Measurements from ENCODE around the gene GRB2.

DNA sequence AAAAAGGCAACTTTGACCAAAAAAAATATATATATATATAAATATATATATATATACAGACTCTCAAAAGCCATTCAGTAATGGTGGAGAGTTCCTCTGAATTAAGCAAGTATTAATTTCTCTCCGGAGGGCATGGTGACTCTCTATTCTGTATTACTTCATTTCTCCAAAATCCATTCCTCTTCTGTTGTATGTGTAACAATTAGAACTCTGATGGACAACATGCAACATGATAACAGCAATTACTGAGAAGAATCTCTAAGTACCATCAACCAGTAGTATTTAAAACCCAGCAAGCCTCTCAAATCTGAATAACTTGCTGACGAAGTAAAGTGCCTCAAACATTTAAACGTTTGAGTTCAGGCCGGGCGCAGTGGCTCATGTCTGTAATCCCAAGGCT lies 2.3 kb downstream of the GRB2 start:
- TF ChIP-seq EZH2 (IDR thresholded peaks at IDR 0.05; ENCODE audit: insufficient read depth, poor library complexity, severe bottlenecking) (no peak), EZH2phosphoT487 (IDR thresholded peaks at IDR 0.05; ENCODE audit: insufficient read depth, low read depth) (no peak)

Measured in GM23248 (cell line).